D721Med (cell line): ENCODE data around the gene OSER1.
"Not testable (repeated sequence)": the region's sequence is repeated elsewhere in the genome, so short reads cannot be mapped to it uniquely, and the experiment has no call there.

Experiments used
- DNase-seq: peaks from one replicate; pipeline ENCODE4 v3.0.0; 2011; ENCODE audit warnings: low spot score; ENCODE audit not compliant: insufficient read length
- FAIRE-seq: peaks from 2 replicates; lab custom pipeline; 2011; peaks lifted over from hg19 to GRCh38; lab: Jason Lieb, UNC
- TF ChIP-seq, protein P1 (sequence below): IDR thresholded peaks from 2 replicates; pipeline ENCODE4 v1.5.1; 2012; ENCODE audit warnings: mild to moderate bottlenecking, control low read depth; ENCODE audit not compliant: insufficient read depth; ENCODE audit errors: missing control alignments

OSER1 gene

DNA sequence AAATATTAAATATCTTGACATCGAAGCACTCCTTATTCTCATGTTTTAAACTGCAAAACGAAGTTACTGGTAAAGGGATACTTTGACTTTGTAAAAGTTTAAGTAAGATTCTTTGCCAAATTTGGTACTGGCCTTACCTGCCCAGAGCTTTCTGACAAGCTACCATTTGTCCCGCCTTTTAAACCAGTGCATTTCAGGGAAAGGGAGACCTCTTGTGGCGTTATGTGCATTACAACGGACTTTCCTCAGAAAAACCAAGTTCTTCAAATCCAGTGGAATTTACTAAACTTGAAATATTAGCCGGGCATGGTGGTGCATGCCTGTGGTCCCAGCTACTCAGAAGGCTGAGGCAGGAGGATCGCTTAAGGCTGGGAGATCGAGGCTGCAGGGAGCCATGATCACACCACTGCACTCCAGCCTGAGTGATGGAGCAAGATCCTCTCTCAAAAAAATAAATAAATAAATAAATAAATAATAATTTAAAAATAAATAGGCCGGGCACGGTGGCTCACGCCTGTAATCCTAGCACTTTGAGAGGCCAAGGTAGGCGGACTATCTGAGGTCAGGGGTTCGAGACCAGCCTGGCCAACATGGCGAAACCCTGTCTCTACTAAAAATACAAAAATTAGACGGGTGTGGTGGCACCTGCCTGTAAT, 20.2 kb downstream of the OSER1 start:
- not testable (repeated sequence) for FAIRE-seq, DNase-seq
- TF ChIP-seq, protein P1, sequence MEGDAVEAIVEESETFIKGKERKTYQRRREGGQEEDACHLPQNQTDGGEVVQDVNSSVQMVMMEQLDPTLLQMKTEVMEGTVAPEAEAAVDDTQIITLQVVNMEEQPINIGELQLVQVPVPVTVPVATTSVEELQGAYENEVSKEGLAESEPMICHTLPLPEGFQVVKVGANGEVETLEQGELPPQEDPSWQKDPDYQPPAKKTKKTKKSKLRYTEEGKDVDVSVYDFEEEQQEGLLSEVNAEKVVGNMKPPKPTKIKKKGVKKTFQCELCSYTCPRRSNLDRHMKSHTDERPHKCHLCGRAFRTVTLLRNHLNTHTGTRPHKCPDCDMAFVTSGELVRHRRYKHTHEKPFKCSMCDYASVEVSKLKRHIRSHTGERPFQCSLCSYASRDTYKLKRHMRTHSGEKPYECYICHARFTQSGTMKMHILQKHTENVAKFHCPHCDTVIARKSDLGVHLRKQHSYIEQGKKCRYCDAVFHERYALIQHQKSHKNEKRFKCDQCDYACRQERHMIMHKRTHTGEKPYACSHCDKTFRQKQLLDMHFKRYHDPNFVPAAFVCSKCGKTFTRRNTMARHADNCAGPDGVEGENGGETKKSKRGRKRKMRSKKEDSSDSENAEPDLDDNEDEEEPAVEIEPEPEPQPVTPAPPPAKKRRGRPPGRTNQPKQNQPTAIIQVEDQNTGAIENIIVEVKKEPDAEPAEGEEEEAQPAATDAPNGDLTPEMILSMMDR, result peak; percentile 76

DNA sequence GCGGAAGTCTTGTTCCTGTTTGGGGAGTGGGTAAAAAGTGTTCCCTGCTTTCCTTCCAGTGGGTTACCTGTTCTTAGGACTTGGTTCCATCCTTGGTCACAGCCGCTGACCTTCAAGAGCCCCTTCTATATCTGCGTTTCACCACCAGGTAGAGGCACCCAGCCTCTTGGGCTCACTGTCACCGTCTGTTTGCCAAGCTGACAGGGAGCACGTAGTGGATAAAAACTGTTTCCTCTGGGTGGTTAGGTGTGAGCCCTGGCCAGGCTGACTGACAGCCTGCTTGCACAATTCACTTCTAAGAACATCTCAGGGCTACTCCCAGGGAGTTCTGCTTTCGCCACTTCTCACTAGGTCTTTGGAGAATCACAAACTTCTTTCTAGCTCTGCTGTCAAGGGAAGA, 21.8 kb downstream of the OSER1 start:
- FAIRE-seq, result no peak
- TF ChIP-seq, protein P1, result no peak

DNA sequence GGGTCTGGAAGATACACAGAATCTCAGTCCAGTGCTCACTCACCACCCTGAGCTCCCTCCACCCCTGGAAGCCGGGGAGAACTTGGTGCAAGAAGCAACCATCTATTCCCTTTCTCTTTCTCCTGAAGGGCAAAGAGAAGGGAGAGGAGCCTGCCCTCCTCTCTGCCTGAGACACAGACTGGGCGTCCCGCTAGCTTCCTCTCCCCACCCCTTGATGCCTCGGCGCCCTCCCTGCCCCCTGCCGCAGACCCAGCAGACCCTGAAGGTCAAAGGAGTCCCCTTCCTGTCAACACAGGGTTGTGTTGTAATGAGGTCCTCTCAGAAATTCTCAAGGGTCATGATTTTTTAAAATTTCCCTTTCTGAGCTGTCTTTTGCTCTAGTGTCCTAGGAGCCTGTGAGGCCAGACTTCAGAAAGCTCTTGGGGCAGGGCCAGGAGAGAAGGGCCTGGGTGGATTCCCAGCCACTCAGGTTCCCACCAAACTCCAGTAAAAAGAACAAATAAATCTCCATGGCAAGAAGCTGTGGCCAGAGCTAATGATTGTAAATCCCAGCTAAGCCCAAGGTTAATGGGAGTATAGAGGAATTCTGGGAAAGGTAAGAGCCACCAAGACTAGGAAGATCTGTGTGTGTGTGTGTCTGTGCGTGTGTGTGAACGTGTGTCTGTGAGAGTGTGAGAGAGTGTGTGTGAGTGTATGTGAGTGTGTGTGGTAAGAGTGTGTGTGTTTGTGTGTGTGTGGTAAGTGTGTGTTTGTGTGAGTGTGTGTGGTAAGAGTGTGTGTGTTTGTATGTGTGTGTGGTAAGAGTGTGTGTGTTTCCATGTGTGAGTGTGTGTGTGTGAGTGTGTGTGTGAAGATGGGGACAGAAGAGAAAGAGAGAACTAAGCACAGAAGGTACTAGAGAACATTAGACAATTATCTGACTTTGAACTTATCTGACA, 22.5 kb downstream of the OSER1 start:
- TF ChIP-seq, protein P1, result no peak
- FAIRE-seq, result no peak
- no peak for DNase-seq

More for the DNA sequence above, 21.8 kb downstream of the OSER1 start:
- no peak for DNase-seq

DNA sequence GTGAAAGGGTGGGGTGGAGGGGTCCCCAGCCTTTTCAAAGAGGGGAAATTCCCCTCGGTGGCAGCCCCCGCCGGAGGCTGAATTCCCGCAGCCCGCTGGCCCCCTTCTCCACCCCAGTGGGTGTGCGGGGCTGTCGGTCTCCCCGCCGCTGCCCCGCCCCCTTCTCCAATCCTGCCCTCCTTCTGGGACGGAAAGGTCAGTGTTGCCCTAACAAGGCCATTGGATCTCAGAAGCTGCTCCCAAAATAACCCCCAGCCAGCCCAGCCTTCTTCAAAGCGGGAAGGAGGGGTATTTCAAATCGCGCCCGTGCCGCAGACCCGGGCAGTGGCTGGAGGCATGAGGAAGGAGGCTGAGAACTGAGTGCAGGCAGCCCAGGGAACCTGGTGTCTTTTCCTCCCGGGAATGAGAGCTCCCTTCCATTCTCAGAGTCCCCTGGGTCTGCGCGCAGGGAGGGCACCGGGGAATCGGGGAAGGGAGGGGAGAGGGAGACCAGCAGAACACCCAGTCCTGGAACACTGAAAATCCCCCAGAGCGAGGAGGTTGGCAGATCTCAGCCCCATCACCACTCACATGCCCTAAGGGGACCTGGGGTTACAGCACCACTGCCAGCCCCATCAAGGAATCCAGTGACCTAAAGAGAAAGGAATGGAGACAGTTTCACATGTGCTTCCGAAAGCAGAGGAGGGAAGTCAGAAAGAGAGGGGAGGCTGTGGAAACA, 23.4 kb downstream of the OSER1 start, which contains the start of gene JPH2:
Gene JPH2, minus strand, starts transcription at position 135 of the 718 bp plus-strand sequence. CDS start 483 bp downstream, outside the sequence.
- DNase-seq (no peak), FAIRE-seq (no peak)
- TF ChIP-seq, protein P1, result no peak

DNA sequence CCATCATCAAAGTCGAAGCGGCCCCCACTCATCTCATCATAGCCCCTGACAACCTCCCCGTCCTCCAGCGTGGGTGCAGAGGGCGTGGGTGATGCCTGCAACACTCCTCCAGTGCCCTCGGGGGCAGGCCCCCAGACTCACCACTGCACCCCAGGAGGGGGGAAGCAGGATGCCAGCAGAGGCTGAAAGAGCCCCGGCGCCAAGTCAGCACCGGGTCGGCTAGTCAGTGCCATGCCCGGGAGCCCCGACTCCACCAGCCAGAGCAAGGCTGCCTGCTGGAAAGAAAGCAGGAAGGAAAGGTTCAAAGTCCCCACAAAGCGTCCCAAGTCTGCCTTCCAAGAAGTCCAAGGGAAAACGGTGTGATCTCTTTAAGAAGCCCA, 23.9 kb downstream of the OSER1 start:
- TF ChIP-seq, protein P1, result no peak
- FAIRE-seq (no peak), DNase-seq (no peak)

DNA sequence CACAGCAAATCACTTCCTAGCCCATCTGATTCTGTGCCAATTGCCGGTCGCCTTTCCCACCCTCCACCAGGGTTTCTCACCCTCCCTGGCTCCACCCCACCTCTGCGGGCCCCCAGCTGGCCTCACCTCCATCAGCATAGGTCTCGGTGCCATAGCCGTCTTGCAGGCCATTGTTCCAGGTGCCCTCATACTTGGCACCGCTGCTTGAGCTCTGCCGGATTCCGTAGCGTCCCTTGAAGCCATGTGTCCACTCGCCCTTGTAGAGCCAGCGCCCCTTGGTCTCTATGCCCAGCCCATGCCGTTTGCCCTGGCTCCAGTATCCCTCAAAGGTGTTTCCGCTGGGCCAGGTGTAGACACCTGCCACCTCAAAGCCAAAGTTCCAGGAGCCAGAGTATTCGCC, 24.4 kb downstream of the OSER1 start:
- TF ChIP-seq, protein P1, result no peak
- FAIRE-seq, result no peak
- DNase-seq, result no peak
